ENCODE measurements around the gene COX8C.

COX8C gene, protein sequence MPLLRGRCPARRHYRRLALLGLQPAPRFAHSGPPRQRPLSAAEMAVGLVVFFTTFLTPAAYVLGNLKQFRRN

GRCh38 chr14:93346926-93347721, at the start of gene COX8C:
COX8C (plus strand) TSS chr14:93347182; CDS start chr14:93347269, 87 bp downstream.
- no peak for DNase-seq

DNA sequence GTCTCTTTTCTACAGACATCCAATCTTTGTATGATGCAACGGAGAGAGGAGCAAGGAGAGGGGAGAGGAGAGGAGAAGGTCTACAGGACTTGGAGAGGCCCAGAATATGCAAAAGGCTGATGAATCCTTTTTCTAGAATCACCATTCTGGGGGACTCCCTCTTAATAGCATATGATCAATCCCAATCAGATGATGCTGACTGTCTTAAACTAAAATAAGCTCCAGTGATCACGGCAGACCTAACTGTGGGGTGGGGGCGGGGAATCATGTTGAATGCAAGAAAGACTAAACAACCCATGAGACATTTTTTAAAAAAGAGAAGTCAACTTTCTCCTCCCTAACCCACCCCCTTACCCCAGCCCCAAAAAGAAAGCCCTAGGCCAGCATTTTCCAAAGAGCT, 47.6 kb upstream of the COX8C start:
- no peak for DNase-seq

- no peak for DNase-seq
These were observed 47.1 kb upstream of the COX8C start for GRCh38 chr14:93299866-93300265.

GRCh38 chr14:93301821-93302447, 45.0 kb upstream of the COX8C start:
- no peak for DNase-seq

- DNase-seq = no peak
These were observed 44.0 kb upstream of the COX8C start for GRCh38 chr14:93302688-93303581.

DNA sequence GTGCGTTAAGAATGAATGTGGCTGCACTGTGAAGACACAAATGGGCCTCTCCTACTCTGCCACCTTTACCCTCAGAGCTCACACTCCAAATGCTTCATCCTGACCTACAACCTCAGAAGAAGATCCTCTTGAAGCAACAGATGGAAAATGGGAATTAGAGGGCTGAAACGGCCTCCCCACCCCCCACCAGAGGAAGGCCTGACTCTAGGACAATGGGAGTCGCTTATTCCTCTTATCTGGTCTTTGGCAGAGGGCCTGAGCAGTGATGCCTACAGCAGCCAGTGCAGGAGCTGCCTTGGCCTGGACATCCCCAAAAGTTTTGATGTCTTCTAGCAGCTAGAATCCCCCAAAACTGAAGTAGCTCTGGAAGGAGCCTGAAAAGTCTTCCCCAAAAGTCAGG, 43.3 kb upstream of the COX8C start:
- DNase-seq = no peak

- DNase-seq = no peak
These were observed 42.2 kb upstream of the COX8C start for GRCh38 chr14:93304771-93305170.

DNA sequence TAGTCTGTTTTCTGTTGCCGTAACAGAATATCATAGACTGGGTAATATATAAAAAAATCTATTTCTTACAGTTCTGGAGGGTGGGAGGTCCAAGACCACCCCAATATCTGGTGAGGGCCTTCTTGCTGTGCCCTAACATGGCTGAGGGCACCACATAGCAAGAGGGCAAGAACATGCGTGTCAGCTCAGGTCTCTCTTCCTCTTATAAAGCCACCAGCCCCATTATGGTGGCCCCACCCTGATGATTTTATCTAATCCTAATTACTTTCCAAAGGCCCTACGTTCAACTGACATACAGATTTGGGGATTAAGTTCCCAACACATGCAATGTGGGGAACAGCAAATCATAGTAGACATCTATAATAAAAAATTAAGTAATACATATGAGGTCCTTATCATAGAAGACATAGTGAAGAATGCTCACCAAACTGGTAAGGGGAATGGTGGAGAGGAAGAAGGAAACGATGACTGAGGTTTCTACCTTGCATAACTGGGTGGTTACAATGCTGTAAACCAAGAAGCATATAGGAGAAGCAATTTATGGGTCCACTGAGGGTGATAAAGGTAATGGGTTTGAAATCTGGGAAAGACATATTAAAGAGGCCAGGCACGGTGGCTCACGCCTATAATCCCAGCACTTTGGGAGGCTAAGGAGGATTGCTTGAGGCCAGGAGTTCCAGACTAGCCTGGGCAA, 41.1 kb upstream of the COX8C start:
- no peak for DNase-seq

DNA sequence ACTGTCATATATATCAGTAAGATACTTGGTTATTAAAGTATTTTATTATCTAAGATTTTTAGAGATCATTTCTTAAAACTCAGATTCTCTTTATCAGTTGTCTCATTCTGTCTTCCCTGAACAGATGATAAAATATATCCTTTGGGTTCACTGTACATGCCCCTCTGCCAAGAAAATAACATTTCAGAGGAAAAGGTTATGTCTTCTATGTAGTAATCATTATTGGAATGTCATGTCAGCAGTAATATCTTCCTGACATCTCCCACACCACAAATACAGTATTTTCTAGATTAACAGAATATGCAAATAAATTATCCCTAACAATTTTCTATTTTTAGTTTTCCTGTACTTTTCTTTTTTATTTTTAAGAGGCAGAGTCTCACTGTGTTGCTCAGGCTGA, 40.2 kb upstream of the COX8C start:
- no peak for DNase-seq

GRCh38 chr14:93308686-93309345, 38.2 kb upstream of the COX8C start:
- DNase-seq = no peak

DNA sequence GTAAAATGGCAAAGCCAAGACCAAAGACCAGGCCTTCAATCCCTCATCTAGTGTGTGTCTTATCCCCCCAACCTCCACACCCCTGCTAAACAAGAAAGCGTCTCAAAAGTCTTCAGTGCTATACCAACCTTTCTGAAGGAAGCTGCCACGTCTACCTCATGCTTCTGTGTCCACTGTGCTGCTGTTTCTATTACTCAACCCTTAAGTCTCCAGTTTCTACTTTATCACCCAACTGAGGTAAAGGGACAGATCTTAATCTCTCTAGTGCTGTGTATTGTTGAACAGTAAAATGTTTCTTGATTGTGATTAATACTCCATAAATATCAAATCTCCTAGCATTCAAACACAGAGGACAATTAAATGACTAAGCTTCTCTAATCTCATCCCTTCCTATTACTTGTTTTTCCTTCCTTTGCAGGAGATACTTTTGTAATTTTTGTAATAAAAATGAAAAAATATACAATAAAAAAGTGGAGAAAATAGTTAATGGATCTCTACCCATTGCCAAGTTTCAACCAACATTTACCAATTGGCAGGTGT, 37.5 kb upstream of the COX8C start:
- DNase-seq = no peak

- DNase-seq = no peak
These were observed 35.9 kb upstream of the COX8C start for GRCh38 chr14:93311082-93311481.

- DNase-seq = no peak
These were observed 31.4 kb upstream of the COX8C start for GRCh38 chr14:93315575-93315974.

DNA sequence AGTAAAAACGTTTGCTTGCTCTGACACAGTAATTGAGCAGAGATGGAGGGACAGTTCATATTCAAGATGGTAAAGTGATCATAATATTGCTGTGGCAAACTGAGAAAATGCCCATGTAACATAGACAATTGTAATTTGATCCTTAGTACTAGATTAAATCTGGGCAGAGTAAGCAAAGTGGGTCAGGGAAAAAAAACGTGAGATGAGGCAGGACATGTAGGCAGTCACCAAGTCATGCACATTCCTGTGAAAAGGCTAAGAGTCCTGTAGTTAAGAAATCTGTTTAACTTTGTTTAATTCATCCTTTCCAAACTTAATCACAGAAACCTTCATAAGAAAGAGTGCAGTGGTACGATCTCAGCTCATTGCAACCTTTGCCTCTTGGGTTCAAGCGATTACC, 30.3 kb upstream of the COX8C start:
- DNase-seq = no peak

GRCh38 chr14:93317210-93317874, 29.6 kb upstream of the COX8C start:
- no peak for DNase-seq

GRCh38 chr14:93317875-93318807, 28.8 kb upstream of the COX8C start:
- no peak for DNase-seq

DNA sequence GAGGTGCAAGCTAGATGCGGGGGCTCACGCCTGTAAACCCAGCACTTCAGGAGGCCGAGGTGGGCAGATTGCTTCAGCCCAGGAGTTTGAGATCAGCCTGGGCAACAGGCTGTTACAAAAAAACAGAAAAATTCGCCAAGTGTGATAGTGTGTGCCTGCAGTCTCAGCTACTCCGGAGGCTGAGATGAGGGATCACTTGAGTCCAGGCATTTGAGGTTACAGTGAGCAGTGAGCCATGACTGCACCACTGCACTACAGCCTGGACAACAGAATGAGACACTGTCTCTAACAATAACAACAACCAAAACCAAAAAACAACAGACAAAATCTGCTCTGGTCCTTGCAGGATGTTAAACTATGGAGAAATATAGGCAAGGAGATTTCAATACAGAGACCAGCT, 28.1 kb upstream of the COX8C start:
- DNase-seq = no peak

DNA sequence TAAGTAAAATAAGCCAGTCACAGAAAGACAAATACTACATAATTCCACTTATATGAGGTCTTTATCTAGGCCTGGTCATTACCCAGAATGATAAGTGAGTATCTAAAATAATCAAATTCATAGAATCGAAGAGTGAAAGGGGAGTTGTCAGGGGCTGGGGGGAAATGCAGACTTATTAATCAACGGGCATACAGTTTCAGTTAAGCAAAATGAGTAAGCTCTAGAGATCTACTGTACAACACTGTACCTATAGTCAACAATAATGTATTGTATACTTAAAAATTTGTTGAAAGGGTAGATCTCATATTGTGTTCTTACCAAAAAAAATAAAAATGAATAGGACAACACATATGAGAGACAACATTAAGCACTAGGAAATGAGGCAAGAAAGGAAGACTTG, 27.5 kb upstream of the COX8C start:
- DNase-seq = no peak

DNA sequence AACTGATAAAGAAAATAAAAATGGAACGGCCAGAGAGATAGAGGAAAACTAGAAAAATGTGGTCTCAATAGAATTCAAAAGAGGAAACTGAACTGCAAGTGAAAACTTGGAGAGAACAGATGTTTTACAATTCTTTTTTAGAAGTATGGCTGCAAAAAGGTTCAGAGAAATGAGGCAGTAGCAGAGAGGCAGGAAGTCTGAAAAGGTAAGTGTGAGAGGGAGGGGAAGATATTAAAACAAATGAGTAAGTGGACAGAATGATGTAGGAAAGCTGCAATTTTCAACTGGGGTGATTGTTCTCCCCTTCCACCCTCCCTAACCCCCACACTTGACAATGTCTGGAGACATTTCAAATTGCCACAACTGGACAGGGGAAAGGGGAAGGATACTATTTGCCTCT, 27.0 kb upstream of the COX8C start:
- DNase-seq = no peak

DNA sequence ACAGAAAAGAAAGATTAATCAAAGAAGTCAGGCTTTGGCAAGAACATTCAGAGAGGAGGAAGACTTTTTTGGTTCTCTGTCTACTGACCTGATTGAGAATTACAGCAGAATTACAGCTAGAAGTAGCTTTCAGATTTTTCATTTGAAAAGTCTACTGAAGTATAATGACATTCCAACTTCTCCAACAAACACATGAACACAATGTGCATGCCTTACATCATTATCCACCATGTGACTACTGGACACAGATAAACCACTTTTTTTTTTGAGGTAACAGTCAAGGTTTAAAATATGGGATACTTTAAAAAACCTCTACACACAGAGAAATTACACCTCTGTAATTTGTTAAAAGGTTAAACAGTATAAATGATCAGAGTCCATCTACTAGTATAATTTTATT, 26.5 kb upstream of the COX8C start:
- DNase-seq = no peak
